B cell (primary cell): ENCODE results near the gene CDC45.

ENCODE experiments used
- EZH2 ChIP-seq: IDR thresholded peaks from 2 replicates; pipeline ENCODE4 v1.6.1; 2012; ENCODE audit warnings: borderline replicate concordance, low read depth, mild to moderate bottlenecking, moderate library complexity, low read length; ENCODE audit not compliant: insufficient read depth, poor library complexity, severe bottlenecking
- TF ChIP-seq, protein P1 (sequence below): fragments of 200-600 bp; IDR thresholded peaks from one replicate; pipeline ENCODE4 v1.8.0; 2022; ENCODE audit warnings: antibody characterized with exemption, mild to moderate bottlenecking

- TF ChIP-seq, protein P1, sequence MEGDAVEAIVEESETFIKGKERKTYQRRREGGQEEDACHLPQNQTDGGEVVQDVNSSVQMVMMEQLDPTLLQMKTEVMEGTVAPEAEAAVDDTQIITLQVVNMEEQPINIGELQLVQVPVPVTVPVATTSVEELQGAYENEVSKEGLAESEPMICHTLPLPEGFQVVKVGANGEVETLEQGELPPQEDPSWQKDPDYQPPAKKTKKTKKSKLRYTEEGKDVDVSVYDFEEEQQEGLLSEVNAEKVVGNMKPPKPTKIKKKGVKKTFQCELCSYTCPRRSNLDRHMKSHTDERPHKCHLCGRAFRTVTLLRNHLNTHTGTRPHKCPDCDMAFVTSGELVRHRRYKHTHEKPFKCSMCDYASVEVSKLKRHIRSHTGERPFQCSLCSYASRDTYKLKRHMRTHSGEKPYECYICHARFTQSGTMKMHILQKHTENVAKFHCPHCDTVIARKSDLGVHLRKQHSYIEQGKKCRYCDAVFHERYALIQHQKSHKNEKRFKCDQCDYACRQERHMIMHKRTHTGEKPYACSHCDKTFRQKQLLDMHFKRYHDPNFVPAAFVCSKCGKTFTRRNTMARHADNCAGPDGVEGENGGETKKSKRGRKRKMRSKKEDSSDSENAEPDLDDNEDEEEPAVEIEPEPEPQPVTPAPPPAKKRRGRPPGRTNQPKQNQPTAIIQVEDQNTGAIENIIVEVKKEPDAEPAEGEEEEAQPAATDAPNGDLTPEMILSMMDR, result no peak
- no peak for TF ChIP-seq EZH2
Observed at GRCh38 chr22:19492504-19493174, 12.9 kb downstream of the CDC45 start.
